NCI-H2029 (cell line): ENCODE data around the gene TRAF3.

Source experiments
- DNase-seq: peaks from one replicate; lab custom pipeline; 2025; lab: John Stamatoyannopoulos, UW

The TRAF3 gene

GRCh38 chr14:102908766-102909455 is 131.7 kb downstream of the TRAF3 start:
- no peak for DNase-seq

DNA sequence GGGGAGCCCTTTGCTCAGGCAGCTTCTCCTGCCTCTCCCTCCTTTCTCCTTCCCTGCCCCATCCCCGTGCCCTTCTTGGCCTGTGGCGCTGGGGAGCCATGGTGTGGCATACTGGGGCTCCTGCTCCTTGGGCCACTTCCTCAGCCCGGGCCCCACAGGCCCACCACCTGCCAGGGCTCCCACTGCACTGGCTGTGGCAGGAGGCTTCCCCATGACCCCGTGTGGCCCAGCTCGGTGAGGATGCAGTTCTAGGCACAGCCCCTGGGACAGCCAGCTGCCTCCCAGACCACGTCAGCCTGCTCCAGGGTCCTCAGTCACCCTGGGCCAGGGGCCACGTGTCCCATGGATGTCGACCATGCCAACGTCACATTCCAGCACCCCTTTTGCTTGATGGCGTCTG is 132.2 kb downstream of the TRAF3 start:
- no peak for DNase-seq

DNA sequence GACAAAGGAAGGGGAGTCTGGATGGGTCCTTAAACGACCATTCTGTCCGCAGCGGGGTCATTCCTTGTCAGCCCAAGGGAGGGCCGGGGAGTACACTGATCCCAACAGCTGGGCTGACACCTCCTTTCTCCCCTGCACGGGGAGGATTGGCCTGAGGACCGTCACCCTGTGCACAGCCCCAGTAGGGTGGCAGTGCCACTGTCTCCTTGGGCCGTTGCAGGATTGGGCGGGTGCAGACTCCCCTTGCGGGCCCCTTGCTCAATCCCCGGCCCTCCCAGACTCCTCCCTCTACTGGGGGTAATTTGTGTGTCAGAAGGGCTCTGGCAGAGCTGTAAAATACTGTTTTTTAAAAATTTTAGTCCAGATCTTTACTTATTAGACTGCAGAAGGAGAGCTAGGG is 132.7 kb downstream of the TRAF3 start:
- no peak for DNase-seq

GRCh38 chr14:102910442-102910841 is 133.2 kb downstream of the TRAF3 start:
- DNase-seq: no peak

DNA sequence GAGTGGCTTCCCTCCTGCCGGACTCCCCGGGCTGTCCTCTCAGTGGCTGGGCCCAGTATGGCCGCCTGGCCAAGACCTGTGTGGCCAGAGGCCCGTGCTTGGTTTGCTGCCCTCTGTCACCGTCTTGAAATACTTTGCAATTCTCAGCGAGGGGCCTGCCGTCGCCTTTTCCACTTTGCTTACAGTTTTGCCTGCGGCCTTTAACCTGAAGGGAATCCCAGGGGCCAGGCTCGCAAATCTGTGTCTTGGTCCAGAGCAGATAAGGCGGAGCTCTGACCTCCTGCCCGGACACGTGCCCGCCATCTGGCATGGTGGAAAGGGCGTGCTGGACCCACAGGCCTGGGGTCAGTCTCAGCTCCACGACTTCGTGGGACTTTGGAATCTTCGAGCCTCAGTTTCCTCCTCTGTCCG is 134.3 kb downstream of the TRAF3 start:
- DNase-seq: no peak

DNA sequence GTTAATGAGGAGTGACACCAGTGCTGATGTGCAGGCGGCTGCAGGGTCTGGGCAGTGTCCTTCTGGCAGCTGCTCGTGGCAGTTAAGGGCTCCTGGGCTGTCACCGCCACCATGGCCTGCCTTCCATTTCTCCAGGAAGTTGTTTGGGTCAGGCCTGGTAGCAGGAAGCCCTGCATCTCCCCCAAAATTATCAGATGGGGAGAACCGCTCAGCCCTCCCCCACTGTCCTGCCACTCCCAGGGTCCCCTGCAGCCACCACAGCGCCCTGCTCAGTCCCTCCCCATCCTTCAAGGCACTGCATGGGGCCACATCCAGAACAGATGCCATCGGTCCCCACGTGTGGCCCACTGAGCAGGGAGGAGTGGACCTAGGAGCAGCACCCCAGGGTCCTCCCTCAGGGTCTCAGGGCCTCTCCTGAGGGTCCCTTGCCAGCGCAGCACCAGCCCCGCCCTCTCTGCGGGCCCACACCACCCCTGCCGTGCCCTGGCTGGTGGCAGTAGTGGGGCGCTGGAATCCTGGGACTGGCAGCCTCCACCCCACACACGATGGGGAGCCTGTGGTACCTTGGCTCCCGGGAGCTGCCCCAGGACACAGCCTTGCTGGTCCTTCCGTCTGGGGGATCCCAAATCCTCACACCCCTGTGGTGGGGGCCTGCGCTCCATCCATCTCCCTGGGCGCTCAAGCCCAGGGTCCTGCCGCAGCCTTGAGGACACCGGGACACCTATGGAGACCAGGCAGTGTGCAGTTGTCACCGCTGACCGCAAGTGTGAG is 134.9 kb downstream of the TRAF3 start:
- DNase-seq: no peak

GRCh38 chr14:102913341-102914211 is 136.3 kb downstream of the TRAF3 start:
- DNase-seq: no peak

DNA sequence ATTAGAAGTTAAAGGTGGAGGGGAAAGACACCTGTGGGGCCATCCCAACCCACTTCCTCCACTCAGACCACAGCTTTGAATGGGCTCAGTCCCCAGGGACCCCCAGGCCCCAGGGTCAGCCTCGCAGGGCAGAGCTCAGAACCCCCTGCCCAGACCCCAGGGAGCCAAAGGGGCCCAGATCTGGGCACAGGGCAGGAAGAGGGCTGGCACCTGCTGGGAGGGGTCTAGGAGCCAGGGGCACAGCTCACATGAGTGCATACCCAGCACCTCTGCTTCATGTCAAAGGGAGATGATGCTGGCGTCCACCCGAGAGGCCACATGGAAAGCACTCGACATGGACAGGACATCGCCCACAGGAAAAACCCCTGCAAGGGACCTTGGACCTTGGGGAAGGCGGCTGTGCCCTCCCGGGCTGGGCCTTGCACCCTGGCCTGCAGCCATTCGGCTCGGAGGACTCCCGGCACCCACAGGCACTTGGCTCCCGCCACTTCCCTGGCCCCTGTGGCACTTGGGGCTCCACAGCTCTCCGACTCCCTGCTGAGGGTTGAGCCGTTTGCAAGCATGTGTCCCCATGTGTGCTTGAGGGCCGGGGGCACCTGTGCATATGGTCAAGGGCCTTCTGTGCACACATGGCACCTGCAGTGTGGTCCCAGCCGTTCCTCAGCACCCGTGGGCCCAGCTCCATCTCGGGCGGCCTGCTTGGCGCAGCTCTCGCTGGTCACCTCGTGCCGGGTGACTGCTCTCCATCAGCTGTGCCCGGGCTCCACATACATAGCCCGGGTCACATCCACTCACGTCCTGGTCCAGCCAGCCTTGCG is 137.4 kb downstream of the TRAF3 start:
- no peak for DNase-seq

- no peak for DNase-seq
These were observed 138.3 kb downstream of the TRAF3 start for GRCh38 chr14:102915292-102916110.

DNA sequence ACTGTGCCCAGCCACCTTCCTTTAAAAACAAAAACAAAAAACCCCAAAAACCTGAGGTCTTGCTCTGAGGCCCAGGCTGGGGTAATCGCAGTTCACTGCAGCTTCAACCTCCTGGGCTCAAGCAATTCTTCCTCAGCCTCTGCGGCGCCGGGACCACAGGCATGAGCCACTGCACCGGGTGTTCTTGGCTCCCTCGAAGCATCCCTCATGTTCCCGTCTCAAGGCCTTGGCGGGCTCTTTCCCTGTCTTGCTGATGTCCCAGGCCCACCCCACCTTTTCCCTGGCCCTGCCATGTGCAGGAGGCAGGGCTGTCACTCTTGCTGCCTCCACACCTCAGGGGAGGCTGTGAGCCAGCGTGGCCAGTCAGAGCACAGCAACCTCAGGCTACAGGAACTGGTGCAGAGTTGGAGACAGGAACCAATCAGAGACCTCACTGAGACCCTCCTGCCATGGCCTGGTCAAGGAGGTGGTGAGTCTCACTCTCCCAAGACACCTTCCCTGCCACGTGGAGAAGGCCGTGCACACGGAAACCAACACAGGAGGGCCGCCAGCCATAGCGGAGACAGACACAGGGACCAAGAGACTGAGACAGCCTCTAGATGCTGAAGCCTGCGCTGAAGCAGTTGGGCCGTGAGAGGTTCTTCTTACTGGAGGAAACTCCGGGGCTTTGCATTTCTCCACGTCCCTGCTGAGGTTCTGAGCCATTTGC is 139.3 kb downstream of the TRAF3 start:
- DNase-seq: no peak

- no peak for DNase-seq
These were observed 139.8 kb downstream of the TRAF3 start for GRCh38 chr14:102917056-102917385.

DNA sequence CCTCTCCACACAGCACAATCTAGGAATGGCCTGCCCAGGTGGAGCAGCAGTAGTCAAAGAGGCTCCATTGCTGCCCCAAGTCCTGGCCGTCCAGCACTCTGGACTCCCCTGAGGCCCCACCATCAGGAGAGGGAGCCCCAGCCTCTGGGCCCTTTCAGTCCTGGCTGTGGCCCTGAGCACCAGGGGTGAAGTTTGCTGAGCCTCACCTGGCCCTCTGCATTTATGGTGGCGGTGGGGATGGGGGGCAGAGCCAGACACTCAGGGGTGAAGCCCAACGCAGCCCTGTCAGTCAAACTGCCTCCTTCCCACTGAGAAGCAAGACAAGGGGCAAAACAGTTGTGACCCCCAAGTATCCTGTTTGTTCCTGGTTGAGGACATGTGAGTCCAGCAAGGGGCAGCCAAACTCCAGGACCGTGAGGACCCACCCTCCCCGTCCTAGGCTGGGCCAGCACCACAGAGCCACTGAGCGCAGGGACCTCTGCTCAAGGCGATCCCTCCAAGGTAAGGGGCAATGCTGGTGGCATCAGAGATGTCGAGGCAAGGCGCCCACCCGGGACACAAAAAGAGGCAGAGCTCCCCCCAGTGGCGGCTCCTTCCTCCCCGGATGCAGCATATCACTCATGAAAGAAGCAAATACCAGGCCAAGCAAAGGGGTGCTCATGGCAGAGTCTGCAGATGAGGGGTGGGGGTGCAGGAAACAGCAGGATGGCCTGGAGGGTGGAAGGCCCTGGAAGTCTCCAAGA is 140.4 kb downstream of the TRAF3 start:
- no peak for DNase-seq

DNA sequence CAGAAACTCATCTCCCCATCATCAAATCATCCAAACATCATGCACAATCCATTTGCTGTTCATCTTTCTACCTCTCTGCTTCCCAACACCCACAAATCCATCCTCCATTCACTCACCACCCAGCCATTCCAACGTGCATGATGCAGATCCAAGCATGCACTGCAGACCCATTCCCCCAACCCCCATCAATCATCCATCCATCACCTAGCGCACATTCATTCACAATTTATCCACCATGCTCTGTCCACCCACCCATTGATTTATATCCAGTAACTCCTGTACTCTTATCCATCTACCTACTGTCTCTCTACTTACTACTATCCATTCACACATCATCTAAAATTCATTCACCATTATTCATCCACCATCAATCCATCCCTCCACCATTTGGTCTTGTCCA is 141.2 kb downstream of the TRAF3 start:
- DNase-seq: no peak

DNA sequence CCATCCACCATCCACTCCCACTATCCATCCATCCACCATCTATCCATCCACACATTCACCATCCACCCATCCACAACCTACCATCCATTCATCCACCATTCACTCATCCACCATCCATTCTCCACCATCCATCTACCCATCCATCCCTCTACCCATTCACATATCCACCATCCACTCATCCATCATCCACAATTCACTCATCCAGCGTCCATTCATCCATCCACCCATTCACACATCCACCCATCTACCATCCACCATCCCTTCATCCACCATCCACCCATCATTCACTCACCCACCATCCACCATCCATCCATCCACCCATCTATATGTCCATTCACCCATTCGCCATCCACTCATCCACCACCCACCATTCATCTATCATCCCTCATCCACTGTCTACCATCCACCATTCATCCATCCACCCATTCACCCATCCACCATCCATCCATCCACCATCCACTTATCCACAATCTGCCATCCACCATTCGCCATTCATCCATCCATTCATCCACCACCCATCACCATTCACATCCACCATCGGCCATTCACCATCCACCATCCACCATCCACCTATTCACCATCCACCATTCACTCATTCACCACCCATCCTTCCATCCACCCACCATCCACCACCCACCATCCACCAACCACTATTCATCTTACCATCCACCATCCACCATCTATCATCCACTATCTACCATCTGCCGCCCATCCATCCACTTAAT is 143.2 kb downstream of the TRAF3 start:
- DNase-seq: no peak

DNA sequence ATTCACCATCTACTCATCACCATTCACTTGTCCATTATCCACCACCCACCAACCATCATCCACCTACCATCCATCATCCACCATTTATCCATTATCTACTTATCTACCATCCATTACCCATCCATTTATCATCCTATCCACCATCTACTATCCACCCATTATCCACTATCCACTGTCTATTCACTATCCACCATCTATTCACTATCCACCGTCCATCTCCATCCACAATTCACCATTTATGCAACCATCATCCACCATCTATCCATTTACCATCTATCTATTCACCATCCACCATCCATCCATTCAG is 143.7 kb downstream of the TRAF3 start:
- no peak for DNase-seq

DNA sequence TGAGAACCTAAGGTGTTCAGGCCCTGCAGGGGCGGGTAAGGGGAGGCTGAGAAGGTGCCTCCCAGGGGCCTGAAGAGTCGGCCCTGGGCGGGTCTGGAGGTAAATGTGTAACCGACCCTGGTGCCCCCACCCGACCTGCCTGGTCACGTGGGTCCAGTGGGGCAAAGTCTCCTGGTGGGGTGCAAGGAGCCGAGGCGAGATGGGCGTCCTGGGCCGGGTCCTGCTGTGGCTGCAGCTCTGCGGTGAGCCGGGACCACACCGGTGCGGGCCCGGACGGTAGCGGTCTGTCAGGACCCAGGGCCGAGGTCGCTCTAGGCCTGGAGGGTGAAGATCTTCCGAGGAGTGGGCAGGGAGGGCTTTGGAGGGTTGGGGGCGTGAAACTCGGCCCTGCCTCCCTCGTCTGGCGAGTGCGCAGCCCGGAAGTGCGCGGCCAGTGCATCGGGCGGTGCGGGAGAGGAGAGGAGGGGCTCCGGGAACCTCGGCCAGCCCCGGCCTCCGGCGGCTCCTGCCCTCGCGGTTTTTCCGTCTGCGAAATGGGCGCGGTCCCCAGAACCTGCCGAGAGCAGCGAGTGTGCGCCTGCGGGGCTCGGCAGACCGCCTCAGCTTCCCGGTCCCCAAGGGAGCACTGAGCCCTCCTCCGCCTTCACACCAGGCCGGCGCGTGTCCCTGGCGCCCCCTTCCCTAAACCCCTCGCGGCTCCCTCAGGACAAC is 145.4 kb downstream of the TRAF3 start, which contains the start of gene AMN:
Gene AMN, plus strand, starts transcription at position 174 of the 711 bp plus-strand sequence. Its CDS starts 26 bp downstream, at position 200.
- DNase-seq: no peak

GRCh38 chr14:102923201-102923924 is 146.1 kb downstream of the TRAF3 start:
- no peak for DNase-seq
